Stimulated activated effector memory CD8-positive, alpha-beta T cell treated with anti-CD3 and anti-CD28 coated beads, Interleukin-12 subunit alpha, Interleukin-12 subunit beta, amount 100 ng/mL, for 72 hours (primary cell): ENCODE data around the gene KCNMB2.

Experiments
- ATAC-seq: fragments of 150-1000 bp; cut with Tn5 transposase; 2 replicates; pipeline ENCODE4 v1.10.0; 2021
- DNase-seq, 2 donors: peaks; one replicate each; pipeline ENCODE4 v3.0.0; 2021 to 2022; ENCODE audit warnings: low spot score in 2 of 2
- H3K27ac Mint-ChIP-seq: one replicate; pipeline ENCODE4 v1.8.0; 2022; ENCODE audit warnings: mild to moderate bottlenecking, mixed read lengths
- H3K36me3 Mint-ChIP-seq: one replicate; pipeline ENCODE4 v1.8.0; 2022; ENCODE audit warnings: mild to moderate bottlenecking, mixed read lengths
- H3K4me1 Mint-ChIP-seq: one replicate; pipeline ENCODE4 v1.8.0; 2022; ENCODE audit warnings: mixed read lengths
- H3K4me3 Mint-ChIP-seq: one replicate; pipeline ENCODE4 v1.8.0; 2022; ENCODE audit warnings: mild to moderate bottlenecking, mixed read lengths
- H3K9me3 Mint-ChIP-seq: one replicate; pipeline ENCODE4 v1.8.0; 2022; ENCODE audit warnings: mixed read lengths

Gene KCNMB2

GRCh38 chr3:178676942-178677790 is 140.9 kb downstream of the KCNMB2 start:
- ATAC-seq (no peak), DNase-seq (no peak)
- no peak overlapping the region for H3K27ac Mint-ChIP-seq
- no peaks in the 10 kb centered on the region for H3K9me3 Mint-ChIP-seq
- no peaks in the 10 kb centered on the region for H3K36me3 Mint-ChIP-seq
- H3K4me1 Mint-ChIP-seq: no peaks in the 10 kb centered on the region
- H3K4me3 Mint-ChIP-seq: no peak overlapping the region

GRCh38 chr3:178677961-178678360 is 141.7 kb downstream of the KCNMB2 start:
- no peak overlapping the region for H3K27ac Mint-ChIP-seq
- H3K4me3 Mint-ChIP-seq: no peak overlapping the region
- H3K36me3 Mint-ChIP-seq: no peaks in the 10 kb centered on the region
- H3K9me3 Mint-ChIP-seq: peaks cover 1% of the 10 kb centered on the region
- ATAC-seq (no peak), DNase-seq (no peak)
- H3K4me1 Mint-ChIP-seq: no peaks in the 10 kb centered on the region

GRCh38 chr3:178680037-178680436 is 143.8 kb downstream of the KCNMB2 start:
- no peaks in the 10 kb centered on the region for H3K36me3 Mint-ChIP-seq
- DNase-seq (no peak), ATAC-seq (no peak)
- peaks cover 2% of the 10 kb centered on the region for H3K9me3 Mint-ChIP-seq
- H3K4me1 Mint-ChIP-seq: no peaks in the 10 kb centered on the region
- no peak overlapping the region for H3K4me3 Mint-ChIP-seq
- no peak overlapping the region for H3K27ac Mint-ChIP-seq

GRCh38 chr3:178680489-178680888 is 144.3 kb downstream of the KCNMB2 start:
- no peak overlapping the region for H3K4me3 Mint-ChIP-seq
- H3K4me1 Mint-ChIP-seq: no peaks in the 10 kb centered on the region
- no peak overlapping the region for H3K27ac Mint-ChIP-seq
- no peak for ATAC-seq
- no peak for DNase-seq
- H3K9me3 Mint-ChIP-seq: peaks cover 2% of the 10 kb centered on the region
- H3K36me3 Mint-ChIP-seq: no peaks in the 10 kb centered on the region

- no peak for ATAC-seq
- no peak overlapping the region for H3K4me3 Mint-ChIP-seq
- H3K27ac Mint-ChIP-seq: no peak overlapping the region
- H3K4me1 Mint-ChIP-seq: no peaks in the 10 kb centered on the region
- peaks cover 2% of the 10 kb centered on the region for H3K9me3 Mint-ChIP-seq
- no peaks in the 10 kb centered on the region for H3K36me3 Mint-ChIP-seq
- no peak for DNase-seq
Observed at GRCh38 chr3:178684881-178685590, 148.8 kb downstream of the KCNMB2 start.

- Mint-ChIP-seq H3K4me1 (no peaks in the 10 kb centered on the region), H3K9me3 (peaks cover 4% of the 10 kb centered on the region), H3K36me3 (no peaks in the 10 kb centered on the region), H3K4me3 (no peak overlapping the region), H3K27ac (no peak overlapping the region)
- ATAC-seq (no peak), DNase-seq (no peak)
Observed at GRCh38 chr3:178685591-178685906, 149.3 kb downstream of the KCNMB2 start.

- Mint-ChIP-seq H3K36me3 (no peaks in the 10 kb centered on the region), H3K4me3 (no peak overlapping the region), H3K9me3 (peaks cover 4% of the 10 kb centered on the region), H3K4me1 (no peaks in the 10 kb centered on the region), H3K27ac (no peak overlapping the region)
- DNase-seq (no peak), ATAC-seq (no peak)
Observed at GRCh38 chr3:178686826-178687225, 150.6 kb downstream of the KCNMB2 start.

GRCh38 chr3:178690571-178690970 is 154.3 kb downstream of the KCNMB2 start:
- Mint-ChIP-seq H3K4me1 (no peaks in the 10 kb centered on the region), H3K36me3 (no peaks in the 10 kb centered on the region), H3K27ac (no peak overlapping the region), H3K4me3 (no peak overlapping the region), H3K9me3 (peaks cover 4% of the 10 kb centered on the region)
- no peak for ATAC-seq
- DNase-seq: no peak

GRCh38 chr3:178699364-178699763 is 163.1 kb downstream of the KCNMB2 start:
- no peaks in the 10 kb centered on the region for H3K36me3 Mint-ChIP-seq
- DNase-seq: no peak
- H3K4me1 Mint-ChIP-seq: no peaks in the 10 kb centered on the region
- peaks cover 9% of the 10 kb centered on the region for H3K9me3 Mint-ChIP-seq
- no peak overlapping the region for H3K27ac Mint-ChIP-seq
- no peak for ATAC-seq
- H3K4me3 Mint-ChIP-seq: no peak overlapping the region

GRCh38 chr3:178699810-178700209 is 163.6 kb downstream of the KCNMB2 start:
- Mint-ChIP-seq H3K4me3 (no peak overlapping the region), H3K36me3 (no peaks in the 10 kb centered on the region), H3K4me1 (no peaks in the 10 kb centered on the region), H3K9me3 (peaks cover 9% of the 10 kb centered on the region), H3K27ac (no peak overlapping the region)
- DNase-seq (no peak), ATAC-seq (no peak)

GRCh38 chr3:178703268-178703975 is 167.2 kb downstream of the KCNMB2 start:
- Mint-ChIP-seq H3K4me1 (no peaks in the 10 kb centered on the region), H3K4me3 (no peak overlapping the region), H3K36me3 (no peaks in the 10 kb centered on the region), H3K27ac (no peak overlapping the region), H3K9me3 (peaks cover 3% of the 10 kb centered on the region)
- ATAC-seq (no peak), DNase-seq (no peak)

GRCh38 chr3:178705925-178706324 is 169.7 kb downstream of the KCNMB2 start:
- Mint-ChIP-seq H3K9me3 (no peaks in the 10 kb centered on the region), H3K4me1 (no peaks in the 10 kb centered on the region), H3K27ac (no peak overlapping the region), H3K4me3 (no peak overlapping the region), H3K36me3 (no peaks in the 10 kb centered on the region)
- DNase-seq (no peak), ATAC-seq (no peak)

- Mint-ChIP-seq H3K27ac (no peak overlapping the region), H3K36me3 (no peaks in the 10 kb centered on the region), H3K4me1 (no peaks in the 10 kb centered on the region), H3K4me3 (no peak overlapping the region), H3K9me3 (no peaks in the 10 kb centered on the region)
- DNase-seq: no peak
- no peak for ATAC-seq
Observed at GRCh38 chr3:178706411-178706810, 170.2 kb downstream of the KCNMB2 start.

GRCh38 chr3:178707311-178708031 is 171.2 kb downstream of the KCNMB2 start:
- H3K4me3 Mint-ChIP-seq: no peak overlapping the region
- no peak overlapping the region for H3K27ac Mint-ChIP-seq
- no peaks in the 10 kb centered on the region for H3K4me1 Mint-ChIP-seq
- H3K9me3 Mint-ChIP-seq: no peaks in the 10 kb centered on the region
- DNase-seq (no peak), ATAC-seq (no peak)
- no peaks in the 10 kb centered on the region for H3K36me3 Mint-ChIP-seq

GRCh38 chr3:178709051-178709450 is 172.8 kb downstream of the KCNMB2 start:
- H3K9me3 Mint-ChIP-seq: no peaks in the 10 kb centered on the region
- H3K4me3 Mint-ChIP-seq: no peak overlapping the region
- no peak overlapping the region for H3K27ac Mint-ChIP-seq

More at GRCh38 chr3:178709051-178709450, 172.8 kb downstream of the KCNMB2 start:
- Mint-ChIP-seq H3K4me1 (no peaks in the 10 kb centered on the region), H3K36me3 (no peaks in the 10 kb centered on the region)
- DNase-seq: no peak
- no peak for ATAC-seq
